A673 (cell line): ENCODE measurements around the gene ZFR. TPM values are rescaled to one million over a fixed set of nuclear protein-coding genes. Genes with fewer than 3 reads are reported as not detected.

Experiments used
- BruUV-seq: library from RNA; stranded (reverse); fragments of 400-500 nt; replicated peaks from 2 replicates; lab custom pipeline; 2021; lab: Mats Ljungman, UMichigan
- CTCF ChIA-PET: fragments of 300-600 bp; sonication (Branson Sonifier 250); formaldehyde crosslinking; loops from one replicate; lab custom pipeline; 2022; ENCODE audit warnings: antibody characterized with exemption; lab: Charles Lee
- POLR2A ChIA-PET: fragments of 300-600 bp; sonication (Branson Sonifier 250); formaldehyde crosslinking; loops from one replicate; lab custom pipeline; 2022; ENCODE audit warnings: antibody characterized with exemption; ENCODE audit not compliant: low non-redundant PET; lab: Charles Lee
- DNase-seq: peaks from one replicate; pipeline ENCODE4 v3.0.0-alpha.2; 2015; ENCODE audit warnings: low spot score
- H3K27ac ChIP-seq: fragments of 200-600 bp; sonication (generic); 2 replicates; pipeline ENCODE4 v1.5.1; 2016; ENCODE audit warnings: mixed run types, low read depth, mild to moderate bottlenecking, mixed read lengths, antibody characterized with exemption, low read length; ENCODE audit not compliant: poor library complexity, severe bottlenecking
- H3K27me3 ChIP-seq: fragments of 200-600 bp; sonication (generic); replicated peaks from 2 replicates; pipeline ENCODE4 v1.6.1; 2017; ENCODE audit warnings: mixed run types, low read depth, mild to moderate bottlenecking, mixed read lengths, antibody characterized with exemption, low read length; ENCODE audit not compliant: insufficient read depth, poor library complexity
- H3K36me3 ChIP-seq: fragments of 200-600 bp; sonication (generic); 2 replicates; pipeline ENCODE4 v1.6.1; 2016; ENCODE audit warnings: mixed run types, mild to moderate bottlenecking, mixed read lengths, antibody characterized with exemption, low read length; ENCODE audit not compliant: insufficient read depth, poor library complexity, severe bottlenecking
- H3K4me1 ChIP-seq: fragments of 200-600 bp; sonication (generic); 2 replicates; pipeline ENCODE4 v1.6.1; 2017; ENCODE audit warnings: mixed run types, mild to moderate bottlenecking, mixed read lengths, antibody characterized with exemption, low read length; ENCODE audit not compliant: insufficient read depth, poor library complexity, severe bottlenecking
- H3K4me3 ChIP-seq: fragments of 200-600 bp; sonication (generic); 2 replicates; pipeline ENCODE4 v1.5.1; 2016; ENCODE audit warnings: low read depth, mixed run types, mild to moderate bottlenecking, mixed read lengths, low read length; ENCODE audit not compliant: poor library complexity, severe bottlenecking
- H3K9me3 ChIP-seq: fragments of 200-600 bp; sonication (generic); 2 replicates; pipeline ENCODE4 v1.6.1; 2016; ENCODE audit warnings: mixed run types, low read depth, mild to moderate bottlenecking, mixed read lengths, antibody characterized with exemption, low read length; ENCODE audit not compliant: poor library complexity, severe bottlenecking
- CTCF ChIP-seq: fragments of 300-800, 200-600 bp; sonication (generic); conservative IDR thresholded peaks from 2 replicates; pipeline ENCODE4 v1.5.1; 2017; ENCODE audit warnings: low read depth, mild to moderate bottlenecking, antibody characterized with exemption, low read length, moderate library complexity, mixed read lengths
- EZH2 ChIP-seq: fragments of 200-600 bp; sonication (generic); IDR thresholded peaks from 2 replicates; pipeline ENCODE4 v1.6.1; 2017; ENCODE audit warnings: borderline replicate concordance, low read depth, mild to moderate bottlenecking, mixed read lengths, antibody characterized with exemption, low read length; ENCODE audit not compliant: poor library complexity, severe bottlenecking
- intact Hi-C: fragments of 100-400 bp; cut with micrococcal nuclease; formaldehyde crosslinking; loops from one replicate; pipeline ENCODE4 v1.10.0; 2022; ENCODE audit not compliant: unreplicated experiment
- total RNA-seq: library from RNA; stranded (reverse); gene quantifications from 2 replicates; pipeline ENCODE4 v1.2.3, GENCODE V29; 2021

The ZFR gene
- total RNA-seq, 1 experiment from 2014 or later = 110 TPM

DNA sequence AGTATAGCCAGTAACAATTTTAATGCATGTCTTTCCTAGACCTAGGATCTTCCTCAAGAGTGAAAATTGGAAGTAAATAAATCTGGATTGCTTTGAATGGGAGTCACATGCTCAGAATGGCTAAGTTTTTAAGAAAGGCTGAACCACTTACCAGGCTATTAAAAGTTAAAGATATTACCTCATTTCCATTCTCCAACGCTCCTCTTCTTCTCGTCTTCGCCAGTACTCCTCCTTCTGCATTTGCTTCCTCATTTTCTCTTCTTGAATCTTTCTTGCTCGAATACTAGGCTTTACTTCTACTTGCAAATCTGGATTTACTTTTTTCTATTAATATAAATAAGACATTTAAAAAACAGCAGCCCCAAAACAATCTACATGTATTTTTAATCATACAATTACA is 49.6 kb downstream of the ZFR start:
- peaks cover 85% of the 10 kb centered on the region for H3K36me3 ChIP-seq
- no peak overlapping the region for H3K4me3 ChIP-seq
- no peaks in the 10 kb centered on the region for H3K4me1 ChIP-seq
- BruUV-seq = no TSS peak
- H3K27ac ChIP-seq = no peak overlapping the region
- intact Hi-C loops = no loop called here
- DNase-seq = no peak
- H3K27me3 ChIP-seq = no peaks in the 10 kb centered on the region
- ChIA-PET CTCF (no interaction called here), POLR2A (no interaction called here)
- no peak for TF ChIP-seq CTCF
- no peak for TF ChIP-seq EZH2
- no peaks in the 10 kb centered on the region for H3K9me3 ChIP-seq

GRCh38 chr5:32392039-32392438 is 52.5 kb downstream of the ZFR start:
- CTCF ChIA-PET = no interaction called here
- Histone ChIP-seq H3K4me1 (no peaks in the 10 kb centered on the region), H3K4me3 (no peak overlapping the region), H3K36me3 (peaks cover 86% of the 10 kb centered on the region), H3K27me3 (no peaks in the 10 kb centered on the region), H3K9me3 (no peaks in the 10 kb centered on the region), H3K27ac (no peak overlapping the region)
- no TSS peak for BruUV-seq
- POLR2A ChIA-PET = no interaction called here
- no peak for TF ChIP-seq CTCF
- DNase-seq = no peak
- intact Hi-C loops = no loop called here

DNA sequence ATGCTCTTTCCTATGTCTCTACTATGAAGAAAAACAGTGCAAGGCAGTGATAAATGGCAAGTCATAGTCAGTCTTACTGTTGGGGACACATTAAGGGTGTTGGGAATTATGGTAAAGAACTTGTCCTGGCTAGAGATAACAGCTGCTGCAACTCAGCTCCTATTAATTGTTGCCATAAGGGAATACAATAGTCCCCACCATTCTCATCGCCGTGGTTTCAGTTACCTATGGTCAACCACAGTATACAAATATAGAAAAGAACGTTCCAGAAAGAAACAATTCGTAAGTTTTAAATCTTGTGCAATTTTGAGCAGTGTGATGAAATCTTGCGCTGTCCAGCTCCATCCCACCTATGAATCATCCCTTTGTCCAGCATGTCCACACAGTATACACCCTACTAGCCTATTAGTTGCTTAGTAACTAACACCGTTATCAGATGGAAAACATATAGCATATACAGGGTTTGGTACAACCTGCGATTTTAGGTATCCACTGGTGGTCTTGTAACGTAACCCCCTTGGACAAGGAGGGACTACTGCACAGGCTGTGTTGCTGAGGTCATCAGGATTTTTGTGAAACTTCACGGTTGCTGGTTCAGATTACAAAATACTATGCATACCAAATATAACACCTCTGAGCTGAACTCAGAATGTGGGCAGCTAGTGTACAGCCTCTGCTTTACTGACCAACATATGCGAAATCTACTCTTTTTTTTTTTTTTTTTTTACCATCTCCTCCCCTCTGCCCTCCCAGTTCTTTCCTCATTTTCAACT is 53.5 kb downstream of the ZFR start:
- H3K27me3 ChIP-seq = no peaks in the 10 kb centered on the region

More for the DNA sequence above, 53.5 kb downstream of the ZFR start:
- Histone ChIP-seq H3K4me3 (no peak overlapping the region), H3K9me3 (no peaks in the 10 kb centered on the region), H3K36me3 (peaks cover 84% of the 10 kb centered on the region), H3K27ac (no peak overlapping the region), H3K4me1 (no peaks in the 10 kb centered on the region)
- POLR2A ChIA-PET = no interaction called here
- intact Hi-C loops = no loop called here
- TF ChIP-seq EZH2 (no peak), CTCF (no peak)
- DNase-seq = no peak
- CTCF ChIA-PET = no interaction called here
- no TSS peak for BruUV-seq
